WTC11 (cell line): ENCODE data around the gene ZNF362. TPM values are rescaled to one million over a fixed set of nuclear protein-coding genes. Genes with fewer than 3 reads are reported as not detected.

Experiments
- ATAC-seq: fragments of 200-7000 bp; cut with Tn5 transposase; 2 replicates; pipeline ENCODE4 v1.10.0; 2021; ENCODE audit warnings: mild to moderate bottlenecking, moderate library complexity
- Bru-seq: library from RNA; stranded (reverse); fragments of 400-500 nt; gene quantifications from one replicate; lab custom pipeline; 2021; lab: Mats Ljungman, UMichigan
- CTCF ChIA-PET: fragments of 300-600 bp; sonication (Branson Sonifier 250); formaldehyde crosslinking; loops from one replicate; lab custom pipeline; 2021; ENCODE audit warnings: antibody characterized with exemption; lab: Charles Lee
- POLR2A ChIA-PET: fragments of 350-600 bp; sonication (Branson Sonifier 250); formaldehyde crosslinking; loops from one replicate; lab custom pipeline; 2021; ENCODE audit warnings: antibody characterized with exemption; lab: Charles Lee
- DNase-seq: peaks from one replicate; pipeline ENCODE4 v3.0.0; 2021; ENCODE audit warnings: low spot score
- H3K27ac Mint-ChIP-seq: 2 replicates; pipeline ENCODE4 v1.8.0; 2021; ENCODE audit warnings: mixed read lengths
- H3K27me3 Mint-ChIP-seq: 2 replicates; pipeline ENCODE4 v1.8.0; 2021; ENCODE audit warnings: low read depth, mild to moderate bottlenecking, moderate library complexity, mixed read lengths
- H3K36me3 Mint-ChIP-seq: 2 replicates; pipeline ENCODE4 v1.8.0; 2021; ENCODE audit warnings: mixed read lengths
- H3K4me1 Mint-ChIP-seq: 2 replicates; pipeline ENCODE4 v1.8.0; 2022; ENCODE audit warnings: mixed read lengths
- H3K4me3 Mint-ChIP-seq: 2 replicates; pipeline ENCODE4 v1.8.0; 2021; ENCODE audit warnings: mild to moderate bottlenecking, moderate library complexity, mixed read lengths
- H3K9me3 Mint-ChIP-seq: 2 replicates; pipeline ENCODE4 v1.8.0; 2021; ENCODE audit warnings: mixed read lengths
- CBFB ChIP-seq: sonication (generic); formaldehyde crosslinking; IDR thresholded peaks from 2 replicates; pipeline ENCODE4 v1.8.1; 2022; ENCODE audit warnings: mild to moderate bottlenecking, low read depth, missing genetic modification reagents
- E2F5 ChIP-seq: sonication (generic); formaldehyde crosslinking; IDR thresholded peaks from 2 replicates; pipeline ENCODE4 v1.8.1; 2022; ENCODE audit warnings: mild to moderate bottlenecking, moderate library complexity, missing genetic modification reagents
- ELF4 ChIP-seq: sonication (generic); formaldehyde crosslinking; IDR thresholded peaks from 2 replicates; pipeline ENCODE4 v1.8.1; 2022; ENCODE audit warnings: low read depth, mild to moderate bottlenecking, moderate library complexity, missing genetic modification reagents
- ETV6 ChIP-seq: sonication (generic); formaldehyde crosslinking; IDR thresholded peaks from 2 replicates; pipeline ENCODE4 v1.8.1; 2022; ENCODE audit warnings: mild to moderate bottlenecking, missing genetic modification reagents
- FOXJ3 ChIP-seq: sonication (generic); formaldehyde crosslinking; IDR thresholded peaks from 2 replicates; pipeline ENCODE4 v1.9.0; 2021; ENCODE audit warnings: missing genetic modification reagents, mild to moderate bottlenecking, borderline replicate concordance
- GABPB1 ChIP-seq: sonication (generic); formaldehyde crosslinking; IDR thresholded peaks from 2 replicates; pipeline ENCODE4 v1.8.1; 2023; ENCODE audit warnings: mild to moderate bottlenecking, missing genetic modification reagents
- GTF2I ChIP-seq: fragments of 250-450 bp; sonication (Bioruptor Pico); conservative IDR thresholded peaks from 2 replicates; pipeline ENCODE4 v1.4.0; 2021; ENCODE audit warnings: mild to moderate bottlenecking
- JAZF1 ChIP-seq: fragments of 250-450 bp; sonication (Bioruptor Pico); IDR thresholded peaks from 2 replicates; pipeline ENCODE4 v1.9.0; 2021; ENCODE audit warnings: moderate library complexity, mild to moderate bottlenecking, inconsistent platforms
- MAX ChIP-seq: sonication (generic); formaldehyde crosslinking; IDR thresholded peaks from 2 replicates; pipeline ENCODE4 v1.8.0; 2022; ENCODE audit warnings: mild to moderate bottlenecking, missing genetic modification reagents
- NFATC4 ChIP-seq: fragments of 250-450 bp; sonication (Bioruptor Pico); IDR thresholded peaks from 2 replicates; pipeline ENCODE4 v1.9.0; 2021; ENCODE audit warnings: mild to moderate bottlenecking
- NFYB ChIP-seq: sonication (generic); formaldehyde crosslinking; conservative IDR thresholded peaks from 2 replicates; pipeline ENCODE4 v1.8.0; 2022; ENCODE audit warnings: low read depth, missing genetic modification reagents
- NR2C2 ChIP-seq: sonication (generic); formaldehyde crosslinking; IDR thresholded peaks from 2 replicates; pipeline ENCODE4 v1.8.0; 2022; ENCODE audit warnings: mild to moderate bottlenecking, missing genetic modification reagents
- TCF7 ChIP-seq: sonication (generic); formaldehyde crosslinking; IDR thresholded peaks from 2 replicates; pipeline ENCODE4 v1.8.0; 2022; ENCODE audit warnings: mild to moderate bottlenecking, low read depth, missing genetic modification reagents, moderate library complexity
- ZNF138 ChIP-seq: sonication (generic); formaldehyde crosslinking; conservative IDR thresholded peaks from 2 replicates; pipeline ENCODE4 v1.8.1; 2022; ENCODE audit warnings: mild to moderate bottlenecking, moderate library complexity, missing genetic modification reagents
- ZNF317 ChIP-seq: sonication (generic); formaldehyde crosslinking; IDR thresholded peaks from 2 replicates; pipeline ENCODE4 v1.8.1; 2023; ENCODE audit warnings: low read depth, mild to moderate bottlenecking, moderate library complexity, missing genetic modification reagents, borderline replicate concordance
- ZNF512 ChIP-seq: sonication (generic); formaldehyde crosslinking; IDR thresholded peaks from 2 replicates; pipeline ENCODE4 v1.8.1; 2022; ENCODE audit warnings: missing genetic modification reagents, borderline replicate concordance
- ZNF671 ChIP-seq: fragments of 250-450 bp; sonication (Bioruptor Pico); IDR thresholded peaks from 2 replicates; pipeline ENCODE4 v1.8.0; 2021; ENCODE audit warnings: mild to moderate bottlenecking
- long read RNA-seq, 3 experiments: library from RNA in 1 of 3; library from capped mRNA in 1 of 3; library from polyadenylated mRNA in 1 of 3; unstranded in 2 of 3; stranded (forward) in 1 of 3; transcript quantifications; one replicate each; pipeline ENCODE4 v2.0.0, GENCODE V29; 2021
- total RNA-seq: library from RNA; stranded (reverse); gene quantifications from 3 replicates; pipeline ENCODE4 v1.2.3, GENCODE V29; 2021
- TF ChIP-seq, protein P1 (sequence below): sonication (generic); formaldehyde crosslinking; IDR thresholded peaks from 2 replicates; pipeline ENCODE4 v1.8.0; 2022; ENCODE audit warnings: mild to moderate bottlenecking, missing genetic modification reagents
- TF ChIP-seq, protein P2 (sequence below): sonication (generic); formaldehyde crosslinking; IDR thresholded peaks from 2 replicates; pipeline ENCODE4 v1.8.1; 2023; ENCODE audit warnings: mild to moderate bottlenecking, missing genetic modification reagents
- TF ChIP-seq, protein P3 (sequence below): sonication (generic); formaldehyde crosslinking; IDR thresholded peaks from 2 replicates; pipeline ENCODE4 v1.8.1; 2023; ENCODE audit warnings: mild to moderate bottlenecking, moderate library complexity, missing genetic modification reagents

ZNF362 gene
- total RNA-seq = 23.9 to 25.7 TPM (median 24.2 TPM) in 3 replicates
- percentile 69 among the genes with signal in this experiment for Bru-seq, nascent RNA
- long read RNA-seq, experiment 1, transcript ZNF362-205 (9 exons, 3,106 nt) = major isoform, 5 of 44 reads
- long read RNA-seq, experiment 1, partial matches to known transcripts = 10 of 44 reads
- long read RNA-seq, experiment 1, other reads (novel, unspliced or antisense) = 27 of 44 reads
- long read RNA-seq, experiment 2, partial matches to known transcripts = 17 of 20 reads
- long read RNA-seq, experiment 2, other reads (novel, unspliced or antisense) = 2 of 20 reads
- long read RNA-seq, experiment 3 = 0 reads

DNA sequence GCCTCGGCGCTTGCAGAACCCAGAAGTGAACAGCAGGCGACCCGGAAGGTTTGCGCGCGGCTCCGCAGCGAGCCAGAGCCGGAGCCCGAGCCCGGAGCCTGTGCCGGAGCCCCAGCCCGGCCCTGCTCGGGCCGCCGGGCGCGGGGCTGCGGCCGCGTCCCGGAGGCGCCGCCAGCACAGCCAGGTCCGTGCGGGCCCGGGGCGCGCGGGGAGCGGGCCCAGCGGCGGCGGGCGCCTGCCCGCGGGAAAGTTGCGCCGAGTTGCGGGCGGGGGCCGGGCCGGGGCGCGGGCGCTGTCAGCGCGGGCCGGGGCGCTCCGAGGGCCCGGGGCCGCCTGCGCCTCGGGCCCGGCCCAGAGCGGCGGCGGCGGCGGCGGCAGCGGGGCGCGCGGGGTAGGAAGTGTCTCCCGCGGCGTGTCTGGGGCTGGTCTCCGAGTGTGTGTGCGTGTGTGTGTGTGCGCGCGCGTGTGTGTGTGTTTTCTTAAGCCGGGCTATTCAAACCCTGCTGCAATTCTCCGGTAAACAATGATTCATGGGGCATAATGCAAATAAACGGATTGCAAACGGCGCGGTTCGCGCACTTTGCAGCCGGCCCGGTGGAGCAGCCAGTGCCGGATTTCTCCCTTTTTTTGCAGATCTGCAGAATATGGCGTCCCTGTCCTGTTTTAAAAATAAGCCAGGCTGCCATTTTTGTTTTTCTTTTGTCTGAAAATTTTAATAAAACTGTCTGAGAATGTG lies at the start of gene ZNF362:
Gene ZNF362, plus strand, starts transcription at position 22 of the 736 bp plus-strand sequence. CDS start 14,083 bp downstream, outside the sequence.
- H3K9me3 Mint-ChIP-seq = peaks cover 2% of the 10 kb centered on the region; the same call in 1 of the 2 replicates
- POLR2A ChIA-PET = interaction anchor here (0.8 kb wide), 1 partner anchor 75 kb away, joined by 3 read pairs; no protein-coding TSS in a partner anchor
- peaks cover 34% of the 10 kb centered on the region for H3K4me1 Mint-ChIP-seq
- CTCF ChIA-PET = interaction anchor here (0.7 to 1.0 kb wide), 2 partner anchors 14 to 115 kb away, joined by 3 read pairs; no protein-coding TSS in a partner anchor
- H3K4me3 Mint-ChIP-seq = peak within 1 kb of the TSS; percentile 92
- TF ChIP-seq FOXJ3 (CRISPR knock-in tag) (no peak), JAZF1 (CRISPR knock-in tag) (no peak), NFYB (CRISPR knock-in tag) (no peak), ZNF512 (CRISPR knock-in tag) (no peak), GABPB1 (peak; percentile 74)
- H3K36me3 Mint-ChIP-seq = no peaks in the 10 kb centered on the region; the same call in 1 of the 2 replicates
- peaks cover 30% of the 10 kb centered on the region for H3K27me3 Mint-ChIP-seq
- peak; percentile 62 for DNase-seq
- peak; percentile 43 for ATAC-seq
- H3K27ac Mint-ChIP-seq = peak within 1 kb of the TSS; percentile 60

DNA sequence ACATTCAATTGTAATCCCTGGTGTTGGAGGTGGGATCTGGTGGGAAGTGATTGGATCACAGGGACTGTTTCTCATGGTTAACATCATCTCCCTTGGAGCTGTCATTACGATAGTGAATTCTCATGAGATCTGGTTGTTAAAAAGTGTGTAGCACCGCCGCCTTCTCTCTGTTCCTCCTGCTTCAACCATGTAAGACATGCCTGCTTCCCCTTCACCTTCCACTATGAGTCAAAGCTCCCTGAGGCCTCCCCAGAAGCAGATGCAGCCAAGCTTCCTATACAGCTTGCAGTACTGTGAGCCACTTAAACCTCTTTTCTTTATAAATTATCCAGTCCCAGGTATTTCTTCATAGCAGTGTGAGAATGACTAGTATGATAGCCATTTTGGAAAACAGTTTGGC lies 44.3 kb upstream of the ZNF362 start:
- H3K27ac Mint-ChIP-seq = no peak overlapping the region
- H3K27me3 Mint-ChIP-seq = peaks cover 62% of the 10 kb centered on the region
- POLR2A ChIA-PET = no interaction called here

More for the DNA sequence above, 44.3 kb upstream of the ZNF362 start:
- peaks cover 8% of the 10 kb centered on the region; the same call in 1 of the 2 replicates for H3K9me3 Mint-ChIP-seq
- ATAC-seq (no peak), DNase-seq (no peak)
- TF ChIP-seq, protein P1, sequence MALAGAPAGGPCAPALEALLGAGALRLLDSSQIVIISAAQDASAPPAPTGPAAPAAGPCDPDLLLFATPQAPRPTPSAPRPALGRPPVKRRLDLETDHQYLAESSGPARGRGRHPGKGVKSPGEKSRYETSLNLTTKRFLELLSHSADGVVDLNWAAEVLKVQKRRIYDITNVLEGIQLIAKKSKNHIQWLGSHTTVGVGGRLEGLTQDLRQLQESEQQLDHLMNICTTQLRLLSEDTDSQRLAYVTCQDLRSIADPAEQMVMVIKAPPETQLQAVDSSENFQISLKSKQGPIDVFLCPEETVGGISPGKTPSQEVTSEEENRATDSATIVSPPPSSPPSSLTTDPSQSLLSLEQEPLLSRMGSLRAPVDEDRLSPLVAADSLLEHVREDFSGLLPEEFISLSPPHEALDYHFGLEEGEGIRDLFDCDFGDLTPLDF (CRISPR knock-in tag) = no peak
- TF ChIP-seq ELF4 (CRISPR knock-in tag) (no peak), E2F5 (CRISPR knock-in tag) (no peak), ZNF671 (CRISPR knock-in tag) (no peak), ZNF317 (CRISPR knock-in tag) (no peak), TCF7 (CRISPR knock-in tag) (no peak), GTF2I (CRISPR knock-in tag) (no peak), NR2C2 (CRISPR knock-in tag) (no peak), CBFB (CRISPR knock-in tag) (no peak), NFATC4 (CRISPR knock-in tag) (no peak), ETV6 (CRISPR knock-in tag) (no peak), ZNF138 (CRISPR knock-in tag) (no peak), MAX (no peak)
- TF ChIP-seq, protein P2, sequence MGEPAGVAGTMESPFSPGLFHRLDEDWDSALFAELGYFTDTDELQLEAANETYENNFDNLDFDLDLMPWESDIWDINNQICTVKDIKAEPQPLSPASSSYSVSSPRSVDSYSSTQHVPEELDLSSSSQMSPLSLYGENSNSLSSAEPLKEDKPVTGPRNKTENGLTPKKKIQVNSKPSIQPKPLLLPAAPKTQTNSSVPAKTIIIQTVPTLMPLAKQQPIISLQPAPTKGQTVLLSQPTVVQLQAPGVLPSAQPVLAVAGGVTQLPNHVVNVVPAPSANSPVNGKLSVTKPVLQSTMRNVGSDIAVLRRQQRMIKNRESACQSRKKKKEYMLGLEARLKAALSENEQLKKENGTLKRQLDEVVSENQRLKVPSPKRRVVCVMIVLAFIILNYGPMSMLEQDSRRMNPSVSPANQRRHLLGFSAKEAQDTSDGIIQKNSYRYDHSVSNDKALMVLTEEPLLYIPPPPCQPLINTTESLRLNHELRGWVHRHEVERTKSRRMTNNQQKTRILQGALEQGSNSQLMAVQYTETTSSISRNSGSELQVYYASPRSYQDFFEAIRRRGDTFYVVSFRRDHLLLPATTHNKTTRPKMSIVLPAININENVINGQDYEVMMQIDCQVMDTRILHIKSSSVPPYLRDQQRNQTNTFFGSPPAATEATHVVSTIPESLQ (CRISPR knock-in tag) = no peak
- TF ChIP-seq, protein P3, sequence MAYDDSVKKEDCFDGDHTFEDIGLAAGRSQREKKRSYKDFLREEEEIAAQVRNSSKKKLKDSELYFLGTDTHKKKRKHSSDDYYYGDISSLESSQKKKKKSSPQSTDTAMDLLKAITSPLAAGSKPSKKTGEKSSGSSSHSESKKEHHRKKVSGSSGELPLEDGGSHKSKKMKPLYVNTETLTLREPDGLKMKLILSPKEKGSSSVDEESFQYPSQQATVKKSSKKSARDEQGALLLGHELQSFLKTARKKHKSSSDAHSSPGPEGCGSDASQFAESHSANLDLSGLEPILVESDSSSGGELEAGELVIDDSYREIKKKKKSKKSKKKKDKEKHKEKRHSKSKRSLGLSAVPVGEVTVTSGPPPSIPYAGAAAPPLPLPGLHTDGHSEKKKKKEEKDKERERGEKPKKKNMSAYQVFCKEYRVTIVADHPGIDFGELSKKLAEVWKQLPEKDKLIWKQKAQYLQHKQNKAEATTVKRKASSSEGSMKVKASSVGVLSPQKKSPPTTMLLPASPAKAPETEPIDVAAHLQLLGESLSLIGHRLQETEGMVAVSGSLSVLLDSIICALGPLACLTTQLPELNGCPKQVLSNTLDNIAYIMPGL (CRISPR knock-in tag) = no peak
- no peak overlapping the region for H3K4me3 Mint-ChIP-seq
- H3K36me3 Mint-ChIP-seq = no peaks in the 10 kb centered on the region
- CTCF ChIA-PET = no interaction called here
- no peaks in the 10 kb centered on the region for H3K4me1 Mint-ChIP-seq
